HCT116 (cell line): ENCODE measurements around the gene UPP2. TPM values are rescaled to one million over a fixed set of nuclear protein-coding genes. Genes with fewer than 3 reads are reported as not detected.

Experiments used
- ATAC-seq: fragments of 200-7000 bp; cut with Tn5 transposase; 2 replicates; pipeline ENCODE4 v1.9.1; 2020; ENCODE audit warnings: mild to moderate bottlenecking, moderate library complexity
- BruUV-seq: library from RNA; stranded (reverse); fragments of 400-500 nt; replicated peaks from 2 replicates; lab custom pipeline; 2021; lab: Mats Ljungman, UMichigan
- CTCF ChIA-PET: fragments of 300-600 bp; sonication (Branson Sonifier 250); formaldehyde crosslinking; loops from one replicate; lab custom pipeline; 2021; ENCODE audit warnings: antibody characterized with exemption; lab: Charles Lee
- POLR2A ChIA-PET: fragments of 300-600, 350-600 bp; sonication (Branson Sonifier 250); formaldehyde crosslinking; loops from one replicate; lab custom pipeline; 2021; ENCODE audit warnings: antibody characterized with exemption; lab: Charles Lee
- RAD21 ChIA-PET, 2 experiments: fragments of 300-600 bp; sonication (Branson Sonifier 250); formaldehyde crosslinking; loops; one replicate each; lab custom pipeline; 2023; ENCODE audit warnings: low total read pairs in 2 of 2; ENCODE audit not compliant: uncharacterized antibody in 2 of 2, unreplicated experiment in 2 of 2, low non-redundant PET in 1 of 2; lab: Charles Lee
- DNase-seq: peaks from one replicate; pipeline ENCODE4 v3.0.0-alpha.2; 2010; ENCODE audit warnings: low read depth, low spot score
- H2AFZ ChIP-seq: fragments of 200-600 bp; shearing (Covaris generic), sonication (generic); 2 replicates; pipeline ENCODE4 v1.6.1; 2017; ENCODE audit warnings: low read depth, mixed run types, mixed read lengths, antibody characterized with exemption, low read length; ENCODE audit not compliant: poor library complexity, severe bottlenecking
- H3K27ac ChIP-seq: 2 replicates; pipeline ENCODE4 v1.5.1; 2012; ENCODE audit warnings: low read depth, low read length
- H3K27me3 ChIP-seq: fragments of 200-600 bp; sonication (generic); 2 replicates; pipeline ENCODE4 v1.6.1; 2016; ENCODE audit warnings: mixed run types, low read length, mixed read lengths; ENCODE audit not compliant: insufficient read depth
- H3K36me3 ChIP-seq, 2 experiments: fragments of 200-500 bp in 1 of 2; fragments of 200-600 bp in 1 of 2; sonication (Bioruptor generic) in 1 of 2; sonication (generic) in 1 of 2; 2 replicates each; pipeline versions ENCODE4 v1.5.1 to v1.6.1; 2014 to 2016; ENCODE audit warnings: low read length in 2 of 2, inconsistent platforms in 1 of 2, mixed read lengths in 1 of 2, mixed run types in 1 of 2; ENCODE audit not compliant: insufficient read depth in 2 of 2, control insufficient read depth in 1 of 2
- H3K4me1 ChIP-seq, 2 experiments: fragments of 200-600 bp in 1 of 2; sonication (generic) in 1 of 2; 2 replicates each; pipeline versions ENCODE4 v1.5.1 to v1.6.1; 2012 to 2017; ENCODE audit warnings: low read length in 2 of 2, inconsistent platforms in 1 of 2, mild to moderate bottlenecking in 1 of 2, mixed read lengths in 1 of 2, mixed run types in 1 of 2, moderate library complexity in 1 of 2; ENCODE audit not compliant: insufficient read depth in 2 of 2, control insufficient read depth in 1 of 2
- H3K4me2 ChIP-seq: fragments of 200-600 bp; sonication (generic); 2 replicates; pipeline ENCODE4 v1.6.1; 2017; ENCODE audit warnings: mixed run types, low read length, mixed read lengths
- H3K4me3 ChIP-seq, 2 experiments: fragments of 200-600 bp in 1 of 2; sonication (generic) in 1 of 2; replicated peaks in 1 of 2; 2 replicates each; pipeline ENCODE4 v1.5.1; 2011 to 2016; ENCODE audit warnings: low read length in 2 of 2, control low read depth in 1 of 2, low read depth in 1 of 2, mild to moderate bottlenecking in 1 of 2, mixed read lengths in 1 of 2, mixed run types in 1 of 2
- H3K79me2 ChIP-seq: fragments of 200-600 bp; sonication (generic); 2 replicates; pipeline ENCODE4 v1.6.1; 2017; ENCODE audit warnings: mild to moderate bottlenecking, mixed run types, low read length, moderate library complexity, mixed read lengths; ENCODE audit not compliant: insufficient read depth
- H3K9ac ChIP-seq: fragments of 200-600 bp; sonication (generic); 2 replicates; pipeline ENCODE4 v1.6.1; 2016; ENCODE audit warnings: low read length, mixed read lengths
- H3K9me2 ChIP-seq: fragments of 200-600 bp; sonication (generic), shearing (Covaris generic); 2 replicates; pipeline ENCODE4 v1.6.1; 2017; ENCODE audit warnings: mixed run types, mild to moderate bottlenecking, moderate library complexity; ENCODE audit not compliant: insufficient read depth
- H3K9me3 ChIP-seq, 2 experiments: fragments of 200-500 bp in 1 of 2; fragments of 200-600 bp in 1 of 2; sonication (Bioruptor generic) in 1 of 2; sonication (generic) in 1 of 2; 2 replicates each; pipeline ENCODE4 v1.6.1; 2014 to 2017; ENCODE audit warnings: low read length in 2 of 2, mixed read lengths in 2 of 2, inconsistent platforms in 1 of 2, low read depth in 1 of 2, mild to moderate bottlenecking in 1 of 2, mixed run types in 1 of 2, moderate library complexity in 1 of 2; ENCODE audit not compliant: control insufficient read depth in 1 of 2, insufficient read depth in 1 of 2
- H4K20me1 ChIP-seq: fragments of 200-600 bp; sonication (generic), shearing (Covaris generic); 2 replicates; pipeline ENCODE4 v1.6.1; 2017; ENCODE audit warnings: mixed run types, mild to moderate bottlenecking, moderate library complexity; ENCODE audit not compliant: insufficient read depth
- CEBPB ChIP-seq: IDR thresholded peaks from 2 replicates; pipeline ENCODE4 v1.6.1; 2012; ENCODE audit warnings: low read depth
- EGR1 ChIP-seq: IDR thresholded peaks from 2 replicates; pipeline ENCODE4 v1.6.1; 2012; ENCODE audit warnings: low read depth
- SP1 ChIP-seq: IDR thresholded peaks from 2 replicates; pipeline ENCODE4 v1.6.1; 2012; ENCODE audit warnings: low read depth
- SRF ChIP-seq: IDR thresholded peaks from 2 replicates; pipeline ENCODE4 v1.6.1; 2012; ENCODE audit warnings: low read depth
- intact Hi-C: fragments of 100-400 bp; cut with micrococcal nuclease; formaldehyde crosslinking; loops from 2 replicates; pipeline ENCODE4 v1.10.0; 2022
- total RNA-seq: library from RNA; stranded (reverse); gene quantifications from one replicate; pipeline ENCODE4 v1.2.1, GENCODE V29; 2021; ENCODE audit not compliant: unreplicated experiment

UPP2 gene
- total RNA-seq, 1 experiment from 2014 or later, result not detected

DNA sequence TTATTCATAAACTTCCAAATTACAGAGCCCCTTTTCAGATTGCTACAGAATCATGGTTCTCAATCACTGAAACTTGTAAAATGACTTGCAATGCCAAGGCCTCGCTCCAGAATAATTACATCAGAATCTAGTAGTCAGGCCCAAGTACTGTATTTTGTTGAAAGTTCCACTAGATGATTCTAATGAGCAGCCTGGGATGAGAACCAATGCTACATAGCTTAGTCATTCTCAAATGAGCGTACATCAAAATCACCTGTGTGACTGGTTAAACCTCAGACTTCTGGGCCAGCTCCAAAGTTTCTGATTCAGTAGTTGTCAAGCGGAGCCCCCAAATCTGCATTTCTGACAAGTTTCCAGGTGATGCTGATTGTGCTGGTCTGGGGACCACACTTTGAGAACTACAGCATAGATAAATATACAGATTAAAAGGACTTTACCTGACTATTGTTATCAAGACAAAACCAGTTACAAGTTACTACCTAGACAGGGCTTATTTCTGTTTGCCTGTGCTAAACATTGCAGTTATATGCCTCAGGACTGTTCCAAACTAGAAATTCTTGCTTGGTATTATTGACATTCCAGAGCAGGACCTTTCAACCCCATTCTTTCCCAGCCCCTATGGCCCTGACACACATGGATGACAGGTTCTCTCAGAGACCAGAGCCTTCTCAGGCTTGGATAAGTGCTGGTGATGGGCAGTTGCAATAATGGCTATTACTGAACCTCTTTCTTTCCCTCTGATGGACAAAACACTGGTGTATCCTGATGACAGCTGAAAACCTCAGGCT is 83.1 kb downstream of the UPP2 start:
- H3K27me3 ChIP-seq, result no peaks in the 10 kb centered on the region; the same call in 1 of the 2 replicates
- no peaks in the 10 kb centered on the region for H3K79me2 ChIP-seq
- no peaks in the 10 kb centered on the region for H3K9me2 ChIP-seq
- H3K9me3 ChIP-seq, result no peaks in the 10 kb centered on the region
- H2AFZ ChIP-seq, result no peak overlapping the region
- H3K9ac ChIP-seq, result no peak overlapping the region
- no peaks in the 10 kb centered on the region for H3K4me1 ChIP-seq
- TF ChIP-seq EGR1, result no peak
- TF ChIP-seq CEBPB, result no peak
- no peak for TF ChIP-seq SP1
- no peak for TF ChIP-seq SRF
- no peak overlapping the region for H3K4me3 ChIP-seq
- no peak for ATAC-seq
- BruUV-seq, result no TSS peak
- H3K36me3 ChIP-seq, result no peaks in the 10 kb centered on the region
- intact Hi-C loops, result no loop called here
- H3K4me2 ChIP-seq, result no peak overlapping the region
- no peak for DNase-seq
- RAD21 ChIA-PET, result no interaction called here
- CTCF ChIA-PET, result no interaction called here
- no peak overlapping the region for H3K27ac ChIP-seq
- POLR2A ChIA-PET, result no interaction called here
- H4K20me1 ChIP-seq, result no peaks in the 10 kb centered on the region

Other genes starting within 250 kb of the UPP2 start
- 16.9 TPM for gene ACVR1, start 225.5 kb upstream of the UPP2 start, total RNA-seq